Peyer's patch (tissue), 4 donors: ENCODE measurements around the gene MMAB.

Experiments used
- CTCF ChIP-seq, 6 experiments: fragments of 450-650 bp in 4 of 6; fragments of 200-600 bp in 2 of 6; sonication (generic) in 1 of 6; IDR thresholded peaks; one replicate each; pipeline ENCODE4 v1.5.1; 2017 to 2019; ENCODE audit warnings: antibody characterized with exemption in 6 of 6, mild to moderate bottlenecking in 3 of 6, moderate library complexity in 1 of 6
- POLR2A ChIP-seq, 2 donors: fragments of 450-650 bp; IDR thresholded peaks; one replicate each; pipeline ENCODE4 v1.5.1; 2017; ENCODE audit warnings: antibody characterized with exemption in 2 of 2, mild to moderate bottlenecking in 2 of 2, moderate library complexity in 2 of 2

GRCh38 chr12:109567967-109568366 lies 5.3 kb downstream of the MMAB start:
- no peak for TF ChIP-seq CTCF (IDR thresholded peaks at IDR 0.05)
- no peak for TF ChIP-seq POLR2A (IDR thresholded peaks at IDR 0.05)
